ENCODE results near the gene KIRREL3.

Gene KIRREL3

DNA sequence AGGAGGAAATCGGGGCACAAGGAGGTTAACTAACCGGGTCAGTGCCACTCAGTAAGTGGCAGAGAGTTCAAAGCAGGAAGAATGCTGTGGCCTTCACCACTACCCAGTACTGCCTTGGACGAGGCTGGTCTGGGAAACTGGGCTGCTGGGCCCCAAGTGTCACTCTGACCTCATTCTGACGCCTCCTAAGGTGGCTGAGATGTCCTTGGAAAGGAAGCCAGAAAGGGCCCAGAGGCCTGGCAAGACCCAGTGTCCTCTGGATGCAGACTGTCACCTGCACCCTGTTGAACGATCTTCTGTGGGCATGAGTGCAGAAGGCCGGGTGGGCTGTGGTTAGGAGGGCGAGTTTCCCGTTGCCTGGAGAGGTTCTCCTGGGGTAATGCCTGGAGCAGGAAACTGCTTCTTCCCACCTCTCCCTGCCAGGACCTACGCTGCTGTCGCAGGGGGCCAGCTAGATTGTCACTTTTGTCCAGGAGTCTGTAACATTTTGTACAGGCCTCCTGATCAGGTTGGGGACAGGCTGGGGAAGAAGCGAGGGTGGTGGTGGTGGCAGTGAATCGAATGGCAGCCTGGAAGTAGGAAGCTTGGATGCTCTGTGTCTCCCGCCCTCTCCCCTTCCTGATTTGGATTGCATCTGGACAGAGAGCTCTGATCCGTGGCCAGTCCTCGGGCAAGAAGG is 540.0 kb downstream of the KIRREL3 start:
- H3K4me3 ChIP-seq (ENCODE audit: low read depth in 1 of 2, low read length in 1 of 2), result no peak overlapping the region
- H3K9me3 ChIP-seq, result no peaks in the 10 kb centered on the region
- H3K27ac ChIP-seq, result no peak overlapping the region
- no peaks in the 10 kb centered on the region for H3K27me3 ChIP-seq
- no peaks in the 10 kb centered on the region for H3K36me3 ChIP-seq
- TF ChIP-seq, protein P1, sequence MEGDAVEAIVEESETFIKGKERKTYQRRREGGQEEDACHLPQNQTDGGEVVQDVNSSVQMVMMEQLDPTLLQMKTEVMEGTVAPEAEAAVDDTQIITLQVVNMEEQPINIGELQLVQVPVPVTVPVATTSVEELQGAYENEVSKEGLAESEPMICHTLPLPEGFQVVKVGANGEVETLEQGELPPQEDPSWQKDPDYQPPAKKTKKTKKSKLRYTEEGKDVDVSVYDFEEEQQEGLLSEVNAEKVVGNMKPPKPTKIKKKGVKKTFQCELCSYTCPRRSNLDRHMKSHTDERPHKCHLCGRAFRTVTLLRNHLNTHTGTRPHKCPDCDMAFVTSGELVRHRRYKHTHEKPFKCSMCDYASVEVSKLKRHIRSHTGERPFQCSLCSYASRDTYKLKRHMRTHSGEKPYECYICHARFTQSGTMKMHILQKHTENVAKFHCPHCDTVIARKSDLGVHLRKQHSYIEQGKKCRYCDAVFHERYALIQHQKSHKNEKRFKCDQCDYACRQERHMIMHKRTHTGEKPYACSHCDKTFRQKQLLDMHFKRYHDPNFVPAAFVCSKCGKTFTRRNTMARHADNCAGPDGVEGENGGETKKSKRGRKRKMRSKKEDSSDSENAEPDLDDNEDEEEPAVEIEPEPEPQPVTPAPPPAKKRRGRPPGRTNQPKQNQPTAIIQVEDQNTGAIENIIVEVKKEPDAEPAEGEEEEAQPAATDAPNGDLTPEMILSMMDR (IDR thresholded peaks at IDR 0.05), result no peak
- peaks cover 14 to 20% of the 10 kb centered on the region in 2 experiments for H3K4me1 ChIP-seq (ENCODE audit: control insufficient read depth in 1 of 2, insufficient read depth in 1 of 2, low read depth in 1 of 2, low read length in 1 of 2)

DNA sequence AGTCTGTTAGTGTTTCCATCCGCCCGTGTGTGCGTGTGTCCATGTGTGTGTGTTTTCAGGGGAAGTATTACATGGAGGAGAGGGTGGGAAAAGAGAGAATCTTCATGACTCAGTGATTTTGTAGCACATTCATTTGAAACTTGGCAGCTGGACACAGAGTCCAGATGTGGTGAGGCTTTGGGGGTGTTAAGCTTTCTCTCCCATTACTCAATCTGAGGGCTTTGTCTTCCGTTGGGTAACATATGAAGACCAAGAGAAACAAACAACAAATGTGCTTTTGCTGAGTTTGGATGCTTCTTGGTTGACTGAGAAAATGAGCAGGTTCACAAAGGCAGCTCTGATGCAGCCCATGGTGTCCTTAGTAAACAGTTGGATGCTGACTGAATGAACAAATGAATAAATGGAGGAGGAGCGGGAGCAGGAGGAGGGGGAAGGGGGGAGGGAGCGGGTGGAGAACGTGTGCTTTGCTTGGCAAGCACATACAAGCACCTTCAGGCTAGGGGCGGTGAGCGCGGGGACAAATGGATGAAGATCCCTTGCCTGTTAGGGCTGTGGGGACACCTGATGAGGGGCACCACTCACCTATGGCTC is 540.8 kb downstream of the KIRREL3 start:
- peaks cover 6 to 13% of the 10 kb centered on the region in 2 experiments for H3K4me1 ChIP-seq (ENCODE audit: control insufficient read depth in 1 of 2, insufficient read depth in 1 of 2, low read depth in 1 of 2, low read length in 1 of 2)
- no peak overlapping the region for H3K4me3 ChIP-seq (ENCODE audit: low read depth in 1 of 2, low read length in 1 of 2)
- no peaks in the 10 kb centered on the region for H3K36me3 ChIP-seq
- H3K9me3 ChIP-seq, result no peaks in the 10 kb centered on the region
- no peaks in the 10 kb centered on the region for H3K27me3 ChIP-seq
- H3K27ac ChIP-seq, result no peak overlapping the region
- TF ChIP-seq, protein P1 (IDR thresholded peaks at IDR 0.05), result no peak

DNA sequence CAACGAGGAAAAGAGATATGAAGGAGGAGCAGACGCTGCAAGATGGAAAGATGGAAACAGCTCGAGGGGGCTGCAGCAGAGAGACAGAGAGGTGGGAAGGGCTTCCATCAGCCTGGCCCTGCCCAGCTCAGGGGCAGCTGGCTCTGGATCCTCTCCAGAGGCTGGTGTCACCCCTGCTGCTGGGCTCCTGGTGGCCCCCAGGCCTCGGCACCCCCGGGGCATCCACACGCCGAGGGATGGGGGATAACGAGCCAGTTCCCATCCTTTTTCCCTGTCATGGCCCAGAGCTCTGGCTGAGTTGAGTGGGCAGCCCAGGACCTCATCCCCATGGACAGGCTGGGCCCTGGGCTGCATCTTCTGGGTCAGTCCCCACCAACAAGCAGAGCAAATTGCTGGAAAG is 542.8 kb downstream of the KIRREL3 start:
- Histone ChIP-seq H3K9me3 (no peaks in the 10 kb centered on the region), H3K4me1 (ENCODE audit: control insufficient read depth in 1 of 2, insufficient read depth in 1 of 2, low read depth in 1 of 2, low read length in 1 of 2) (no peaks in the 10 kb centered on the region)
- TF ChIP-seq, protein P1 (IDR thresholded peaks at IDR 0.05), result no peak

DNA sequence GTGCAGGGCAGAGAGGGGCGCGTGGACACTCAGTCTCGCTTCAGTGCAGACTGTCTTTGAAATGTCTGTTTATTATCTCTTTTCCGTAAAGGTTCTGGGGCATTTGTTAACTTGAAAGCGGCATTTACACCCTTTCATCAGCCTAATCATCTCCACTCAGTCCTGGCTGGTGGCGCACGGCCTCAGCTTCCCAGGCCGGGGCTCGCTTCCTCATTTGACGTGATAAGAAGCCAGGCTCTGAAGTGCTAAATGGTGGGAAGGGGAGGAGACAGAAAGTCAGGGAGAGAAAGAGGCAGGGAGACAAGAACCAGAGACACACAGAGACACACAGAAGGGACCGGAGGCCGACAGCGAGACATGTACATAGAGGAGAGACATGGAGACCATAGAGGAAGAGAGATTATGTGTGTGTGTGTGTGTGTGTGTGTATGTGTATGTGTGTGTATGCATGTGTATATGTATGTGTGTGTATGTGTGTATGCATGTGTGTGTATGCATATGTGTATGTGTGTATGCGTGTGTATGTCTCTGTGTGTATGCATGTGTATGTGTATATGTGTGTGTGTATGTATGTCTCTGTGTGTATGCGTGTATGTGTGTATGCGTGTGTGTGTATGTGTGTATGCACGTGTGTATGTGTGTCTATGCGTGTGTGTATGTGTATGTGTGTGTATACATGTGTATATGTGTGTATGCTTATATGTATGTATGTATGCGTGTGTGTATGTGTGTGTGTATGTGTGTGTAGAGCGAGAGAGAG is 543.6 kb downstream of the KIRREL3 start:
- Histone ChIP-seq H3K27ac (no peak overlapping the region), H3K9me3 (no peaks in the 10 kb centered on the region), H3K36me3 (no peaks in the 10 kb centered on the region), H3K27me3 (no peaks in the 10 kb centered on the region), H3K4me1 (ENCODE audit: control insufficient read depth in 1 of 2, insufficient read depth in 1 of 2, low read depth in 1 of 2, low read length in 1 of 2) (no peaks in the 10 kb centered on the region), H3K4me3 (ENCODE audit: low read depth in 1 of 2, low read length in 1 of 2) (no peak overlapping the region)
- TF ChIP-seq, protein P1 (IDR thresholded peaks at IDR 0.05), result no peak

More for the DNA sequence above, 542.8 kb downstream of the KIRREL3 start:
- no peaks in the 10 kb centered on the region for H3K27me3 ChIP-seq
- H3K4me3 ChIP-seq (ENCODE audit: low read depth in 1 of 2, low read length in 1 of 2), result no peak overlapping the region
- no peak overlapping the region for H3K27ac ChIP-seq
- no peaks in the 10 kb centered on the region for H3K36me3 ChIP-seq

DNA sequence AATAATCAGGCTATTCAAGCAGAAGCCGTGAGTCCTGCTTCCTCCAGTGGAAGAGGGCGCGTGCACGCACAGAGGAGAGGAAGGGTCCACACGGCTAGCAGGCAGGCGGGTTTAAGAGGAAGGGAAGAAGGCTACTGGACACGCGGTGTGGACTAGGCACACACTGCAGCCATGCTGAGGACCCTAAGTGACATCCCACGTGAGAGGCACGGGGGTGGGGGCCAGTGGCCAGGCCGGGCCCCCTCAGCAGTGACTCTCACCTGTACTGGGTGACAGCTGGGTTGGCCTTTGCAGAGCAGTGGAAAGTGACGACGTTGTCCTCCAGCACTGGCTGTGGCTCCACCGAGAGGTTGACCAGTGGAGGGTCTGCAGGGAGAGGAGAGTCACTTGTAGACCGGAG is 544.5 kb downstream of the KIRREL3 start:
- no peaks in the 10 kb centered on the region for H3K4me1 ChIP-seq (ENCODE audit: control insufficient read depth in 1 of 2, insufficient read depth in 1 of 2, low read depth in 1 of 2, low read length in 1 of 2)
- no peaks in the 10 kb centered on the region for H3K27me3 ChIP-seq
- TF ChIP-seq, protein P1 (IDR thresholded peaks at IDR 0.05), result no peak
- no peaks in the 10 kb centered on the region for H3K9me3 ChIP-seq
- no peaks in the 10 kb centered on the region for H3K36me3 ChIP-seq
- H3K4me3 ChIP-seq (ENCODE audit: low read depth in 1 of 2, low read length in 1 of 2), result no peak overlapping the region
- H3K27ac ChIP-seq, result no peak overlapping the region

Data from neutrophil (primary cell).